ENCODE measurements around the gene TGM3. TPM values are rescaled to one million over a fixed set of nuclear protein-coding genes. Genes with fewer than 3 reads are reported as not detected.

The TGM3 gene
- total and polyA plus RNA-seq, 2 of the 4 experiments (the other 2 are of a cell fraction): not detected

DNA sequence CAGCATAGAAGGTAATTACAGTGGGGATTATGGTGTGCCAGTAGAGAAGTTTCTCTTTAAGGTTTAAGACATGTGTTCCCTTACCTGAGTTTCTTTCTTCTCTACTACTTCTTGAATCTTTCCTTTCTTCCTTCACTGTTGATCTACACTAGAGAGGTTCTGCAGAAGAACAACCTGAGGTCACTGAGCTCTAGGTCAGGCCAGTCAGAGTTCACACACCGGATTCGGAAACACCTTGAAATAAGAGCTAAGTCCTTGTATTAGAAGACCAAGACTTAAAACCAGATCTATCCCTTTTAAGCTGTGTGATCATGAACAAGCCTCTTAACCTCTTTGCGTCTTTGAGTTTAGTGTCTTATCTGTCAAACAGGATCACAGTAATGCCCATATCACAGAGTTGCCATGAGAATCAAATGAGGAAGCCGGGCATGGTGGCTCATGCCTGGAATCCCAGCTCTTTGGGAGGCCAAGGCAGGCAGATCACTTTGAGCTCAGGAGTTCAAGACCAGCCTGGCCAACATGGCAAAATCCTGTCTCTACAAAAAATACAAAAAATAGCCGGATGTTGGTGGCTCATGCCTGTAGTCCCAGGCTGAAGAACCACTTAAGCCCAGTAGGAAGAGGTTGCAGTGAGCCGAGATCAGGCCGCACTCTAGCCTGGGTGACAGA, 22.0 kb upstream of the TGM3 start:
- no peak overlapping the region for H3K18ac ChIP-seq (ENCODE audit: low read depth, low read length)
- H3K9ac ChIP-seq (ENCODE audit: low read depth, low read length): no peak overlapping the region
- H3K4ac ChIP-seq (ENCODE audit: low read depth, low read length): no peak overlapping the region
- H3K27me3 ChIP-seq (ENCODE audit: control insufficient read depth, insufficient read depth, low read length): peaks cover 6% of the 10 kb centered on the region; the same call in 1 of the 2 replicates
- no peak overlapping the region for H2AK9ac ChIP-seq (replicated peaks; ENCODE audit: low read depth, low read length, poor library complexity)
- no peak overlapping the region for H2AK5ac ChIP-seq (ENCODE audit: low read depth, low read length)
- no peak overlapping the region for H2BK15ac ChIP-seq (ENCODE audit: low read depth, low read length)
- no peaks in the 10 kb centered on the region for H4K20me1 ChIP-seq (ENCODE audit: insufficient read depth, low read length)
- no TSS peak for BruUV-seq (replicated peaks)
- no peak overlapping the region for H3K23ac ChIP-seq (ENCODE audit: low read depth, low read length)
- DNase-seq (no peak), ATAC-seq (ENCODE audit: low read depth) (no peak)
- H3K56ac ChIP-seq (ENCODE audit: extremely low read depth, insufficient read depth, low read length): no peak overlapping the region
- no peak overlapping the region for H2BK120ac ChIP-seq (ENCODE audit: low read depth, low read length)
- H3K36me3 ChIP-seq (ENCODE audit: control insufficient read depth, insufficient read depth, low read length): no peaks in the 10 kb centered on the region
- no peak overlapping the region for H3K14ac ChIP-seq (replicated peaks; ENCODE audit: low read depth, low read length)
- no peaks in the 10 kb centered on the region for H3K79me1 ChIP-seq (ENCODE audit: low read depth in 1 of 2, low read length in 2 of 2)
- no peaks in the 10 kb centered on the region for H3K4me1 ChIP-seq (ENCODE audit: control insufficient read depth, insufficient read depth, low read length)
- in situ Hi-C loops (cut with MboI; ENCODE audit: low sequenced_read_pairs) (no loop called here), intact Hi-C loops (cut with micrococcal nuclease) (no loop called here), dilution Hi-C loops (cut with HindIII; ENCODE audit: low sequenced_read_pairs, unreplicated experiment) (no loop called here)
- H3K9me3 ChIP-seq (ENCODE audit: control insufficient read depth, insufficient read depth, low read length): no peaks in the 10 kb centered on the region
- H2AFZ ChIP-seq (replicated peaks; ENCODE audit: low read length, poor library complexity): no peak overlapping the region
- ChIA-PET CTCF (no interaction called here), POLR2A (ENCODE audit: unreplicated experiment) (no interaction called here)
- H3K27ac ChIP-seq (ENCODE audit: insufficient read depth, low read length): no peak overlapping the region
- no peak overlapping the region for H4K5ac ChIP-seq (ENCODE audit: low read depth, low read length)
- H2BK20ac ChIP-seq (ENCODE audit: low read depth, low read length): no peak overlapping the region
- 60% methylated on average over 1 of the region's 7 CpGs; no CpG with 5 or more reads in 1 of the 2 experiments for WGBS, 2 experiments (ENCODE audit: extremely low coverage in 2 of 2, insufficient read length in 1 of 2)
- no peak overlapping the region for H3K4me3 ChIP-seq (ENCODE audit: insufficient read depth, low read depth, low read length)
- no peaks in the 10 kb centered on the region for H3K9me1 ChIP-seq (ENCODE audit: insufficient read depth, low read length)
- no peak overlapping the region for H4K91ac ChIP-seq (ENCODE audit: insufficient read depth, low read depth, low read length)
- TF ChIP-seq, protein P1, sequence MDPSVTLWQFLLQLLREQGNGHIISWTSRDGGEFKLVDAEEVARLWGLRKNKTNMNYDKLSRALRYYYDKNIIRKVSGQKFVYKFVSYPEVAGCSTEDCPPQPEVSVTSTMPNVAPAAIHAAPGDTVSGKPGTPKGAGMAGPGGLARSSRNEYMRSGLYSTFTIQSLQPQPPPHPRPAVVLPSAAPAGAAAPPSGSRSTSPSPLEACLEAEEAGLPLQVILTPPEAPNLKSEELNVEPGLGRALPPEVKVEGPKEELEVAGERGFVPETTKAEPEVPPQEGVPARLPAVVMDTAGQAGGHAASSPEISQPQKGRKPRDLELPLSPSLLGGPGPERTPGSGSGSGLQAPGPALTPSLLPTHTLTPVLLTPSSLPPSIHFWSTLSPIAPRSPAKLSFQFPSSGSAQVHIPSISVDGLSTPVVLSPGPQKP (IDR thresholded peaks at IDR 0.05; ENCODE audit: borderline replicate concordance, low read depth, low read length): no peak
- no peak for TF ChIP-seq RFX5 (IDR thresholded peaks at IDR 0.05; ENCODE audit: low read depth, low read length)
- no peak for TF ChIP-seq MAZ (IDR thresholded peaks at IDR 0.05; ENCODE audit: borderline replicate concordance, low read depth, low read length)
- H4K8ac ChIP-seq (ENCODE audit: low read depth in 2 of 2, low read length in 2 of 2): no peak overlapping the region
- no peak overlapping the region for H3K4me2 ChIP-seq (ENCODE audit: low read depth, low read length)
- H2BK5ac ChIP-seq (ENCODE audit: low read depth, low read length, poor library complexity, severe bottlenecking): no peak overlapping the region
